ENCODE measurements around the gene SEL1L. TPM values are rescaled to one million over a fixed set of nuclear protein-coding genes. Genes with fewer than 3 reads are reported as not detected.

The SEL1L gene
- total RNA-seq, 2 experiments from 2014 or later, result 58.3 to 185 TPM

DNA sequence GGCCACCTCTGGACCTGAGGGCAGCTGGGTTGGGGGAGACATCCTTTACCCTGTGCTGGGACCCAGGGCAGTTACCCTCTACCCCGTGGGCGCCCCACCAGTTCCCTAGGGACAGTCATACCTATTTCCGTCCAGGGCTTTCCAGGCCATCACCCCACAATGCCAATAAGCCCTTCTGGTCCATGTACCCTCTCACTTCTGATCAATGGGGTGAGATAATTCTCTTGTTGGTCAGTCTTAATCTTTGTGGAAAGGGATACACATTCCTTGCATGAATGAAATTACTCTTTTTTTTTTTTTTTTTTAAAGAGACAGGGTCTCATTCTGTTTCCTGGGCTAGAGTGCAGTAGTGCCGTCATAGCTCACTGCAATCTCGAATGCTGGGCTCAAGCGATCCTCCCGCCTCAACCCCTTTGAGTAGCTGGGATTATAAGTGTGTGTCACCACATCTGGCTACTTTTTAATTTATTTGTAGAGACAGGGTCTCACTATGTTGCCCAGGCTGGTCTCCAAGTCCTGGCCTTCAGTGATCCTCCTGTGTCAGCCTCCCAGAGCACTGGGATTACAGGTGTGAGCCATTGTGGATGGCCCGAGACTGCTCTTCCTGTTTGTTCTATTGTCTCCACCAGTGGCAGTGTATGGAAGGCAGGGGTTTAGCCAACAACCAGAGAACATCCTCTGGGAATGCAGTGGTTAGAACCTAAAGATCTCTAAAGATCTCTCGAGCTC is 87.2 kb downstream of the SEL1L start:
- Histone ChIP-seq H3K4me1 (ENCODE audit: insufficient read depth, low read length, poor library complexity, severe bottlenecking) (no peaks in the 10 kb centered on the region), H3K27ac (ENCODE audit: low read depth, low read length, poor library complexity, severe bottlenecking) (no peak overlapping the region), H3K9me3 (ENCODE audit: low read length) (no peaks in the 10 kb centered on the region), H3K4me3 (ENCODE audit: low read depth, low read length, poor library complexity, severe bottlenecking) (no peak overlapping the region), H3K36me3 (ENCODE audit: insufficient read depth, low read length) (no peaks in the 10 kb centered on the region), H2AFZ (ENCODE audit: low read length) (no peak overlapping the region), H3K4me2 (ENCODE audit: low read length) (no peak overlapping the region), H3K79me2 (ENCODE audit: insufficient read depth, low read depth, low read length) (no peaks in the 10 kb centered on the region), H4K20me1 (ENCODE audit: insufficient read depth, low read length) (no peaks in the 10 kb centered on the region), H3K9me2 (ENCODE audit: insufficient read depth, low read length) (no peaks in the 10 kb centered on the region)
- ChIA-PET CTCF (ENCODE audit: unreplicated experiment) (no interaction called here), POLR2A (no interaction called here)
- intact Hi-C loops (cut with micrococcal nuclease; ENCODE audit: unreplicated experiment), result no loop called here
- BruUV-seq (replicated peaks), result no TSS peak
- TF ChIP-seq EZH2phosphoT487 (IDR thresholded peaks at IDR 0.05; ENCODE audit: borderline replicate concordance, low read depth, low read length), result no peak
- TF ChIP-seq, protein P1, sequence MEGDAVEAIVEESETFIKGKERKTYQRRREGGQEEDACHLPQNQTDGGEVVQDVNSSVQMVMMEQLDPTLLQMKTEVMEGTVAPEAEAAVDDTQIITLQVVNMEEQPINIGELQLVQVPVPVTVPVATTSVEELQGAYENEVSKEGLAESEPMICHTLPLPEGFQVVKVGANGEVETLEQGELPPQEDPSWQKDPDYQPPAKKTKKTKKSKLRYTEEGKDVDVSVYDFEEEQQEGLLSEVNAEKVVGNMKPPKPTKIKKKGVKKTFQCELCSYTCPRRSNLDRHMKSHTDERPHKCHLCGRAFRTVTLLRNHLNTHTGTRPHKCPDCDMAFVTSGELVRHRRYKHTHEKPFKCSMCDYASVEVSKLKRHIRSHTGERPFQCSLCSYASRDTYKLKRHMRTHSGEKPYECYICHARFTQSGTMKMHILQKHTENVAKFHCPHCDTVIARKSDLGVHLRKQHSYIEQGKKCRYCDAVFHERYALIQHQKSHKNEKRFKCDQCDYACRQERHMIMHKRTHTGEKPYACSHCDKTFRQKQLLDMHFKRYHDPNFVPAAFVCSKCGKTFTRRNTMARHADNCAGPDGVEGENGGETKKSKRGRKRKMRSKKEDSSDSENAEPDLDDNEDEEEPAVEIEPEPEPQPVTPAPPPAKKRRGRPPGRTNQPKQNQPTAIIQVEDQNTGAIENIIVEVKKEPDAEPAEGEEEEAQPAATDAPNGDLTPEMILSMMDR (conservative IDR thresholded peaks at IDR 0.05; ENCODE audit: low read length), result no peak
- no peak for DNase-seq (ENCODE audit: low spot score)

DNA sequence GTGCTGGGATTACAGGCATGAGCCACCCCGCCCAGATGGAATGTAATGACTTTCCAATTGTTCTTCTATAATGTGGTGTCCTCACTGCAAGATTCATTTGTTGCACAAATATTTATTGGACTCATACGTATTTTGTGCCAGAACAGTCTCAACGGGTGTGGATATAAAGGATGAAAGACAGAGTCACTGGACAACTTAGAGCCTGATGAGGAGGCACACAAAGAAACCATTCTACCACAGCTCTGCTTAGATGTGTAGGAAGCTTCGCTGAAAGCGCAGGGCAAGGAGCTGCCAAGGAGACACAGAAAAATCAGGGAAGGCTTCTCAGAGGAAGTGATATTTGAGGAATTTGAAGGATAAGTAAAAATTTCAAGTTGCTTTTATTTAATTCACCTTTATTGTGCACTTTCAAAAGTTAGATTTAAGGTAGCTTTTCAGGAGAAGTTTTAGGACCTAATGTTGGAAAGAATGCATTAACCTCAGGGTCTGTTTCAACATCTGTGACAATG is 92.0 kb downstream of the SEL1L start:
- POLR2A ChIA-PET, result no interaction called here
- H3K79me2 ChIP-seq (ENCODE audit: insufficient read depth, low read depth, low read length), result no peaks in the 10 kb centered on the region
- CTCF ChIA-PET (ENCODE audit: unreplicated experiment), result no interaction called here

More for the DNA sequence above, 92.0 kb downstream of the SEL1L start:
- Histone ChIP-seq H3K4me1 (ENCODE audit: insufficient read depth, low read length, poor library complexity, severe bottlenecking) (no peaks in the 10 kb centered on the region), H3K4me3 (ENCODE audit: low read depth, low read length, poor library complexity, severe bottlenecking) (no peak overlapping the region), H3K27ac (ENCODE audit: low read depth, low read length, poor library complexity, severe bottlenecking) (no peak overlapping the region), H3K4me2 (ENCODE audit: low read length) (no peak overlapping the region), H2AFZ (ENCODE audit: low read length) (no peak overlapping the region), H4K20me1 (ENCODE audit: insufficient read depth, low read length) (no peaks in the 10 kb centered on the region), H3K9me2 (ENCODE audit: insufficient read depth, low read length) (no peaks in the 10 kb centered on the region), H3K36me3 (ENCODE audit: insufficient read depth, low read length) (no peaks in the 10 kb centered on the region), H3K9me3 (ENCODE audit: low read length) (no peaks in the 10 kb centered on the region)
- intact Hi-C loops (cut with micrococcal nuclease; ENCODE audit: unreplicated experiment), result no loop called here
- no TSS peak for BruUV-seq (replicated peaks)
- DNase-seq (ENCODE audit: low spot score), result no peak
- TF ChIP-seq, protein P1 (conservative IDR thresholded peaks at IDR 0.05; ENCODE audit: low read length), result no peak
- TF ChIP-seq EZH2phosphoT487 (IDR thresholded peaks at IDR 0.05; ENCODE audit: borderline replicate concordance, low read depth, low read length), result no peak
